ENCODE results near the gene KCNH2.

Gene KCNH2

GRCh38 chr7:150918378-150918777, 59.7 kb downstream of the KCNH2 start:
- TF ChIP-seq CTCF (IDR thresholded peaks at IDR 0.05; ENCODE audit: low read depth, low read length, missing control alignments): no peak
- in situ Hi-C loops (cut with HindIII; ENCODE audit: low sequenced_read_pairs): no loop called here
- no peak overlapping the region for H3K4me3 ChIP-seq (ENCODE audit: low read depth, low read length)

GRCh38 chr7:150917969-150918368, 60.2 kb downstream of the KCNH2 start:
- H3K4me3 ChIP-seq (ENCODE audit: low read depth, low read length): no peak overlapping the region
- no peak for DNase-seq (ENCODE audit: low read depth)
- in situ Hi-C loops (cut with HindIII; ENCODE audit: low sequenced_read_pairs): no loop called here
- no peak for TF ChIP-seq CTCF (IDR thresholded peaks at IDR 0.05; ENCODE audit: low read depth, low read length, missing control alignments)

More at GRCh38 chr7:150918378-150918777, 59.7 kb downstream of the KCNH2 start:
- no peak for DNase-seq (ENCODE audit: low read depth)

- TF ChIP-seq CTCF (IDR thresholded peaks at IDR 0.05; ENCODE audit: low read depth, low read length, missing control alignments): no peak
- in situ Hi-C loops (cut with HindIII; ENCODE audit: low sequenced_read_pairs): no loop called here
- no peak for DNase-seq (ENCODE audit: low read depth)
- no peak overlapping the region for H3K4me3 ChIP-seq (ENCODE audit: low read depth, low read length)
These were observed 61.5 kb downstream of the KCNH2 start for GRCh38 chr7:150916670-150917069.

- DNase-seq (ENCODE audit: low read depth): no peak
- in situ Hi-C loops (cut with HindIII; ENCODE audit: low sequenced_read_pairs): no loop called here
- TF ChIP-seq CTCF (IDR thresholded peaks at IDR 0.05; ENCODE audit: low read depth, low read length, missing control alignments): no peak
- H3K4me3 ChIP-seq (ENCODE audit: low read depth, low read length): no peak overlapping the region
These were observed 63.2 kb downstream of the KCNH2 start for GRCh38 chr7:150914966-150915365.

DNA sequence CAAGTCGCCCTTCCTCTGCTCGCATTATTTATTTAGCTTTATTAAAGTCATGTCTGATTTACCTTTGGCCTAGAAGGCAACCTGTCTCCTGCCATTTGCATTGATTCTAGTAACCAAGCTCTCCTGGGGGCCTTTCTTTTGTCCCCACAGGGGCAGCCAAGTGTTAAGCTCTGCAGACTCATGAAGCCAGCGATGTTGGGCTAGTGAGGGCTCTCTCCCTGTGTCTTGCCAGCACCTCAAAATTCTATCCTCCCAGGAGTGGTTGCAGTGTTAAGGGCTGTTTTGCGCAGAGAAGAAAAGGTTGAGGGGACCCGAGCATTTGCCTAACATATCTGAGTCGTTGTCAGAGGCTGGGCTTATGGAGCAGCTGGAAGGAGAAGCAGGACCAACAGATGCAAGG, 63.9 kb downstream of the KCNH2 start:
- TF ChIP-seq CTCF (IDR thresholded peaks at IDR 0.05; ENCODE audit: low read depth, low read length, missing control alignments): no peak
- H3K4me3 ChIP-seq (ENCODE audit: low read depth, low read length): no peak overlapping the region
- DNase-seq (ENCODE audit: low read depth): no peak
- in situ Hi-C loops (cut with HindIII; ENCODE audit: low sequenced_read_pairs): no loop called here

DNA sequence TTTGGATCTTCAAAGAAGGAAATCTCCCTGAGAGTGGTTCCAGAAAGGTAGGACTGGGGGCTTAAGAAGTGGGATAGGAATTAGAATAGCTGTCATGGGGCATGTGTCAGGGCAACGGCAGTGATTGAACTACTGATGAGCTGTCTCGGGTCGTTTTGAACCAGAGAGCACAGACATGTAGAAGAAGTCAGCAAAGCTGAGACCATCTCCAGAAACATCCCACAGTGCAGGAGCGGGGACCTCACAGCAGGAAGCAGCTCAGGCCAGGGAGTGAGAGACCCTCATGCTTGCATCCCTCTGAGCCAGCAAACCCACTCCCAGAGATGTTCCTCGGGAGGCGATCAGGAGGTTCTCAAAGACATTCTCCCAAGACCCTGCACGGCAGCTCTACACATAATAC, 65.7 kb downstream of the KCNH2 start:
- in situ Hi-C loops (cut with HindIII; ENCODE audit: low sequenced_read_pairs): no loop called here
- no peak for DNase-seq (ENCODE audit: low read depth)
- H3K4me3 ChIP-seq (ENCODE audit: low read depth, low read length): no peak overlapping the region
- TF ChIP-seq CTCF (IDR thresholded peaks at IDR 0.05; ENCODE audit: low read depth, low read length, missing control alignments): no peak
